H7 (cell line): ENCODE results near the gene ERC2. TPM values are rescaled to one million over a fixed set of nuclear protein-coding genes. Genes with fewer than 3 reads are reported as not detected.

Experiments used
- DNase-seq: peaks from one replicate; pipeline ENCODE4 v3.0.0; 2012
- H3K27me3 ChIP-seq: 2 replicates; pipeline ENCODE4 v1.6.0; 2011; ENCODE audit warnings: mild to moderate bottlenecking, low read length; ENCODE audit not compliant: control insufficient read depth, insufficient read depth
- H3K36me3 ChIP-seq: replicated peaks from 2 replicates; pipeline ENCODE4 v1.5.1; 2011; ENCODE audit warnings: low read length; ENCODE audit not compliant: control insufficient read depth, insufficient read depth
- H3K4me3 ChIP-seq: 2 replicates; pipeline ENCODE4 v1.5.1; 2011; ENCODE audit warnings: low read depth, mild to moderate bottlenecking, control low read depth, low read length, moderate library complexity; ENCODE audit not compliant: insufficient read depth
- total RNA-seq: library from RNA; depleted of rRNA; stranded (reverse); fragments of >200 nt; shearing (Covaris generic); gene quantifications from 2 replicates; pipeline ENCODE4 v1.2.3, GENCODE V29; 2014

The ERC2 gene
- total RNA-seq, 1 experiment from 2014 or later, result 2.4 TPM

DNA sequence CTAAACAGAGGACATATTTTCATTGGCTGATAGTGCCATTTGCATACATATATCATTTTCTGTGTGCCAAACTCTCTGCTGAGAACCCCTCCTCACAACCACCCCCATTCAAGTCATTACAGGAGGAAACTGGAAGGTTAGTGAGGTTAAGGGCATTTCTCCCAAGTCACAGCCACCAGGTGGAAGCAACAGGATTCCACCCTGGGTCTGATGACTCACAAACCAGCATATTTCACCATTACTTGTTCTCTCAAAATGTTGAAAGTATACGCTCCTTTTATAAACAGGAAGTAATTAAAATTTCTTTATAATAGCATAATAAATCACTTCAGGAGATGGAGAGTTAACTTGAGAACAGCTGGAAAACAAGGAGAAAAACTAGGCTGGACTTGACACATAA is 582.5 kb downstream of the ERC2 start:
- H3K36me3 ChIP-seq, result no peaks in the 10 kb centered on the region
- DNase-seq, result no peak
- H3K27me3 ChIP-seq, result no peaks in the 10 kb centered on the region
- H3K4me3 ChIP-seq, result no peak overlapping the region

DNA sequence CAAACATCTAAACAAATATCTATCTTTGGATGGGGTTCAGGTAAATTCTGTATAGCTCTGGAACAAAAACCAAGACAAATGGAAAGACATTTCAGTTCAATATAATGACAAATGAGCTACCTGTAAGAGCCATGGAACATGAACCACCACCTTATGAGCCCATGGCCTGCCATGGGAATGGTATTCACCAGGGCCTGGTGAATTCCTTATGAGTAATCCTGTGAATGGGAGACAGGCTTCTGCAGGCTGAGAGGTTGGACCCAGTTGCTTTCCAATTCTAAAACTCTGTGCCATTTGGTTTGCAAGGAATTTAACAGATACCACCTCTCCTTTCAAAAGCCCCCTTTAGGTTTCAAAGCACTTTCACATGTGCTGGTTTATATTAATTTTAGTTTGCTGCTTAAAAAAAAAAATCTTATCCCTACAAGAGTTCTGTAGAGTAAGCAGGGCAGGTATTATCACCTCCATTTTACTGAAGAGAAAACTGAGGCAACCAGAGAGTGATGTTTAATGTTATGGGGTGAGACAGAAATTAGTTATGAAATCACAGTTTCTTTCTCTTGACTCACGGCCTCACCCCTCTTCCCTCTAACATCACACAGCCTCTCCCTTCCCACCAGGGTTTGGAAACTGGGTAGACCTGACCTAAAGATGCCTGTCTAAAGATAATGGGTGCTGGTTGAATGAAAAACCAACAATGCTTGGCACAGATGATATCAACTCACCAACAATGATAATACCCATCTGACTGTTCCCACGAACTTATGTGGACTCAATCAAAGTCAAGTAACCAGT is 583.6 kb downstream of the ERC2 start:
- Histone ChIP-seq H3K36me3 (no peaks in the 10 kb centered on the region), H3K27me3 (no peaks in the 10 kb centered on the region)
- DNase-seq, result no peak

DNA sequence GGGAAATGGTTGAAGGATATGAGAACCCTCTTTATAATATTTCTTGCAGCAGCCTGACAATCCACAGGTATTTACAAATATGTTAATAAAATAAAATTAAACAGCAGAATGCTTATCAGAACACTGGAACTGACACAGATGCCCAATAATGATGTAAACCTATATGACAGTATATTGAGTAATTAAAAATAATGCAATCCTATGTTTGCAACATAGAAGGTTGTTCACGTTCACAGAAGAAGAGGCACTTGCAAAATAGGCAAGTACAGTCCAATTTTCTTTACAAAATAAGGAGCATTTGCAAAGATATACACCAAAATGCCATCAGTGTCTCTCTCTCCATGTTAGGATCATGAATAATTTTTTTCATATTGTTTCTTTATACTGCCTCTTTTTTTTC is 584.2 kb downstream of the ERC2 start:
- no peak overlapping the region for H3K4me3 ChIP-seq
- H3K36me3 ChIP-seq, result no peaks in the 10 kb centered on the region
- no peak for DNase-seq
- H3K27me3 ChIP-seq, result no peaks in the 10 kb centered on the region

More for the DNA sequence above, 583.6 kb downstream of the ERC2 start:
- H3K4me3 ChIP-seq, result no peak overlapping the region

DNA sequence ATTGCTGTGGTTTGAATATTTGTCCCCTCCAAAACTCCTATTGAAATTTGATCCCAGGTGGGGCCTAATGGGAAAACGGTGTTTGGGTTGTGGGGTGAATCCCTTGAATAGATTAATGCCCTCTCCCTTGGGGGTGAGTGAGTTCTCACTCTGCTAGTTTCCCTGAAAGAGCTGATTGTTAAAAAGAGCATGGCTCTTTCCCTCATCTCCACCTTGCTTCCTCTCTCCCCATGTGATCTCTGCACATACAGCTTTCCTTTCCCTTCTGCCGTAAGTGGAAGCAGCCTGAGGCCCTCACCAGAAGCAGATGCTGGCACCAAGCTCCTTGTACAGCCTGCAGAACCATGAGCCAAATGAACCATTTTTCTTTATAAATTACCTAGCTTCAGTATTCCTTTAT is 586.3 kb downstream of the ERC2 start:
- H3K36me3 ChIP-seq, result no peaks in the 10 kb centered on the region
- no peak overlapping the region for H3K4me3 ChIP-seq
- no peak for DNase-seq
- no peaks in the 10 kb centered on the region for H3K27me3 ChIP-seq

DNA sequence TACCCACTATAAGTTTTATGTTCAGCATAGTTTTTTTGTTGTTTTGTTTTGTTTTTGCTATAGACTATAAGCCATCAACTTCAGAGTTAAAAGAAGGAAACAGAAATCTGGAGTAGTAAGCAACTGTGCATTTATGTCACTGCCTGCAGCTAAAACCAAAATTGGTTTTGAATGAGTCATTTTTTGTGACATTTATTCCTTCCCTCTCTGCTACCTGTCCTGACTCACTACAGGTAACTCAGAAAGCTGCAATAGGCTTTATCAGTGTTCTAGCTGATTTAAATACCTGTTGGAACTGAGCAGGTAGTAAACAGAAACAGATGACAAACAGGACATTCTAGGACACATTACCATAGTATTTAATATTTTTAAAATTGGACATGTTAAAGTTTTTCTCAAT is 587.9 kb downstream of the ERC2 start:
- no peak for DNase-seq
- Histone ChIP-seq H3K4me3 (no peak overlapping the region), H3K27me3 (no peaks in the 10 kb centered on the region), H3K36me3 (no peaks in the 10 kb centered on the region)

DNA sequence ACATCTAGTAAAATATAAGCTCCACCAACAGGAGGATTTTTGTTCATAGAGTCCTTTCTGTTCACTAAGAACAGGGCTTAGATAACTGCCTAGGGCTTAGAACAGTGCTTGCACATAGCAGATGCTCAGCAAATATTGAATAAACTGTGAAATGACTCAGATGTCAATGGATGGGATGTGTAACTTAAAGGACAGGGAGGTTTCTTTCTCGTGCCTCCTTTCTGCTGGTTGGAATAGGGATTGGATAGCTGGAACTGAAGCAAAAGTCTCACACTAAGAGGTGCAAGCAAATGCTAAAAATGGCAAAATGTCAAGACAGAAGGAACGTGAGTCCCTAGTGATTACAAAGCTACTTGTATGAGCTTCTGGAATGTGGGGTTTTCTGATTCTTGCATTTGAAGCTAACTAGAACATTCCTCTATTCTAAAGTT is 588.4 kb downstream of the ERC2 start:
- no peaks in the 10 kb centered on the region for H3K27me3 ChIP-seq
- H3K36me3 ChIP-seq, result no peaks in the 10 kb centered on the region
- H3K4me3 ChIP-seq, result no peak overlapping the region
- no peak for DNase-seq

DNA sequence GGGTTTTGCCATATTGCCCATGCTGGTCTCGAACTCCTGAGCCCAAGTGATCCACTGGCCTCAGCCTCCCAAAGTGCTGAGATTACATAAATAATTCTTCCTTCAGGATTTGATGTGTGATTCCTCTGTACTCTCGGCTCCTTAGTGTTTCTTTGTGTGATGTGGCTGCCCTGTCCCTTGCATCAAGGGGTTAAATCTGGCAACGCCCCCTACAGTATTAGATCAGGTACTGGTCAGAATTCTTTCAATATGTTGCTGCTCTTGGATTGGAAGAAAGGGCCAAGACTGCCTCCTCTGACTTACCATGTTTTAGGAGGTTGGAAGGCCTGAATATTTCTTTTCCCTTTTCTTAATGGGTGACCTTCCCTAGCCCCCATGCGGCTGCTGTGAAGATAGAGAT is 590.6 kb downstream of the ERC2 start:
- Histone ChIP-seq H3K4me3 (no peak overlapping the region), H3K36me3 (no peaks in the 10 kb centered on the region), H3K27me3 (no peaks in the 10 kb centered on the region)
- no peak for DNase-seq

DNA sequence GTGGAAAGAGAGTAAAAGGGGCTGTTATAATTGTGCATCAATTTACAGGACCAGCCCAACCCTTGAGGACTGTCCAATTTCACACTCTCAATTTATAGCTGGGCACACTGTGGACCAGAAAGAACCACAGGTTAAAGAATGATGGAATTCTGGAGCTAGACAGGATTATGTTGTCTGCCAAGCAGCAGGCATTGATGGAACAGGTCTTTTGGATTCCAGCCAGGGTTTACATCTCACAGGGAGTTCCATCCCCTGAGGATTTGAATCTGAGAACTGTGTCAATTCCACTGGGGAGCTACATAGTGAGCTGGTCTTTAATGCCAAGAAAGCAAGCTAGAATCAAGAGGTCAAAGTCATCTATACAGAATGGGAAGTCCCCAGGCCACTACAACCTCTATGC is 591.7 kb downstream of the ERC2 start:
- no peaks in the 10 kb centered on the region for H3K36me3 ChIP-seq
- no peaks in the 10 kb centered on the region for H3K27me3 ChIP-seq
- no peak overlapping the region for H3K4me3 ChIP-seq
- no peak for DNase-seq

DNA sequence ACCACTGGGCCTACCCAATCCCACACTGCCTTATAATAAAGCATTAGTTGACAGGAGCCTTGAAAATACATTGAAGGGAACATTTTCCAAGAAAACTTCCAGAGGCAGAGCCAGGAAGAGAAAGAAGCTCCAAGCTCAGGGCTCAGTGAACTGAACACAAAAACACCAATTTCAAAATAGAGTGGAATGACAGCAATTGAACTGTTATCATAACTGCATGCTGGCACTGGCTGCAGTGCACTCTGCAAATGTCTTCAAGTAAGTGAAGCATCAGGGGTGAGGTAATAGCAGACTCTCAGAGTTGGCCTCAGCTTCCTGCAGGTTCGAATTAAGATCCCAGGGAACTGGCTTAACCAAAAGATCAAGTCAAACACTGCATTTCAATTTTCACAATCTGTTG is 593.2 kb downstream of the ERC2 start:
- Histone ChIP-seq H3K36me3 (no peaks in the 10 kb centered on the region), H3K27me3 (no peaks in the 10 kb centered on the region), H3K4me3 (no peak overlapping the region)
- no peak for DNase-seq

DNA sequence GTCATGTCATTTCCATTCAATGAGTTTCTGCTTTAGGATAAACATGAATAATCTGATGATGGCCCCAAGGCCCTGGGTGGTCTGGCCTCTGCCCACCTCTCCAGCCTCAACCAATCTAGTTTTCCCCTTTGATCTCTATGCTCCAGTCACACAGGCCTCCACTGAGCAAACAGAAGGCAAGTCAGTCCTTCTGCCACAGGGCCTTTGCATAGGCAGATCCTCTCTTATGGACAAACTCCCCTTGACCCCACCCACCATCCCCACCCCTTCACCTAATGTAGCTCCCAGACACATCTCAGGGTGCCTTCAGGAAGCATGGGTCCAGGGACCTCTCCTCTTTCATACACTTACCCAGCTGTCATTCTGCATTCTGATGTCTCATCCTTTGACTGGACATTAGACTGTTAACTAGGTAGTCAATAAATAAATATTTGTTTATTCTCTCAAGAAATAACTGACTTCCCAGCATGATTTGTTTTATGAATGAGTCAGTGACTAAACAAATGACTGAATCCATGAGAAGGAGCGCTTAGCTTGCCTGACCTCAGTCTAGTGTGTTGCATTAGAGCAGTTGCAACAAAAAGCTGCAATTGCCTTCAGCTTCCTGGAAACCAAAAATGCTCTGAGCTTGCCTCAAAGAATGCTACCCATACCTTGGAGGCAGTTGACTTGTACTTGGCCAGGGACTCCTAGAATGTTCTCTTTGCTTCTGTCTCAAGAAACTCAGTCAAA is 594.6 kb downstream of the ERC2 start:
- no peak for DNase-seq
- Histone ChIP-seq H3K27me3 (no peaks in the 10 kb centered on the region), H3K4me3 (no peak overlapping the region), H3K36me3 (no peaks in the 10 kb centered on the region)

DNA sequence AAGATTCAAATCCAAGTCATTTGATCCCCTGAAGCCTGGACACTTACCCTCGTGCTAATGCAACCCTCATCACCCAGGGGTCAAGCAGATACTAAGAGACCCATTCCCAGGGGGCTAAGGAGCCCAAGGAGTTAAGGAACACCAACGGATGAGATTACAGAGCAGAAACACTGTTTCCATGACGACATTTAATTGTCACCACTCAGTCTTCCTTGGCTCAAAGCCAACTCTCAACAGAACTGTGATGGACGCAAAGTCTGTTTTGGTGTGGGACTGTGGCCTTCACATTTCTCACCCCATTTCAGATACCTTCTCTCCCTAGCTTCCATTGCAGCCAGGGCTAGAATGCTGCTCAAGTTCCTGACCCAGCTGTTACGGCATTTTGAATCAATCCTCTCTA is 597.7 kb downstream of the ERC2 start:
- no peak overlapping the region for H3K4me3 ChIP-seq
- no peak for DNase-seq

DNA sequence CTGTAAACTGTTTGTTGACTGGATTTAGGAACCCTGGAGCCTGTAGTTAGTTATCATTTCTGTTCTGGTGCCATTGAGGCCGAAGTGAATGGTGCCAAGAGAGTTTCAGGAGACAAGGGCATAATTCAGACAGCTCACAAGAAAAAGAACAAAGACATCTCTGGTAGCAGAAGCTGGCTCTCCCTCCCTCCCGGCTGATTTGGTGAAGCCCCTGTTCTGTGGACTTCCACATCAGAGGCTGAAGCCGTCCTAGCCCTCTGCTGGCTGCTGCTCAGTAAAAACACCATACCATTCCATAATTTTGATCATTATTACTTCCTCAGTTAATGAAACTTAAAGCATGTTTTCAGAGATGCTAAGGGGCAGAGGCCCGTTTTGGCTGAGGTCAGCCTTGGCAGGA is 599.9 kb downstream of the ERC2 start:
- H3K36me3 ChIP-seq, result no peaks in the 10 kb centered on the region
- no peak for DNase-seq
- H3K4me3 ChIP-seq, result no peak overlapping the region
- H3K27me3 ChIP-seq, result no peaks in the 10 kb centered on the region

More for the DNA sequence above, 597.7 kb downstream of the ERC2 start:
- no peaks in the 10 kb centered on the region for H3K27me3 ChIP-seq
- H3K36me3 ChIP-seq, result no peaks in the 10 kb centered on the region

DNA sequence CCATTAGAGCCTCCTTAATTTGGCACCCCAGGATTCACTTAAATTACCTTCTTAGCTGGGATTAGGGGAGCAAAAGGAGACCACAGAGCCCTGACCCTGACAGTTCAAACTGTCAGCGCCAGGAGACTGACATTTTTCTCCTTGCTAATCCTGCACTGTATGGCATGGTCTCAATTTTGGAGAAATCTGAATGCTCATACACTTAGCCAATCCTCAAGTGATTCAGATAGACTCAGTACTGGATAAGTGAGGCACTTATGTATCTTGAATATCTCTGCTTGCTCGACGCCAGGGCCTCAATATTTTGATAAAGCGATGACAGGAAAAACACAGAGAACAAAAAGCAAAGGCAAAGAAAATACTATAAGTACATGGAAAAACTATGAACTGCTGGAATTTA is 605.2 kb downstream of the ERC2 start:
- no peak for DNase-seq
- no peaks in the 10 kb centered on the region for H3K36me3 ChIP-seq
- H3K27me3 ChIP-seq, result no peaks in the 10 kb centered on the region
- H3K4me3 ChIP-seq, result no peak overlapping the region

DNA sequence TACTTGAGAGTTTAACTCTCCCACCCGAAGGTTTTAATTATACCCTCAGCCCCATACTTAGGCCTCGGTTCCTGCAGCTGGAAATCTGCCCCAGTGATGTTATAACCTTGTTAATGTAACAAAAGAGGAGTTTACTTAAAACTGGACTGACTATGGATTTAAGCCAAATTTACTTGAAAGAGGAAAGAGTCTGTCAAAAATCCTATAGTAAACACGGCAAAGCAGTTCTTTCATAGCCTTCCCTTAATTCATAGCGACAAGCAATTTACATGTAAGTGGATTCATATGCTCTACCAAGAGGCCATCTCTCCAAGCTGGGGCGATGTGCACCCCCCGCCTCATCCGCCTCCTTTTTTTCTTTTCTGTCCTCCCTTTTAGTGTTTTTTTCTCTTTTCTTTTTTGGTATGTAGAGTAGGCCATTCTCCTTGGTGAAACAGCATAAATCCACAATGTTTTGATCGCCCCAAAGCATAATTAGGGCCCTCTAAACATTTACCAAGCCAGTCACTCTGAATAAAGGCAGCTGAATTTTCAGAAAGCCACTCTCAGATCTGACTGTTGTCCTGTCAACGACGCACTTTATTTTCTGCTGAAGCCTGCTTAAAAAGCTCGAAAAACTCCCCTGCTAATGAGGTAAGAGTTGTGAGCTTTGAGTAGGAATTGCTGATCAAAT is 608.1 kb downstream of the ERC2 start:
- DNase-seq, result no peak
- Histone ChIP-seq H3K36me3 (no peaks in the 10 kb centered on the region), H3K4me3 (no peak overlapping the region), H3K27me3 (no peaks in the 10 kb centered on the region)

DNA sequence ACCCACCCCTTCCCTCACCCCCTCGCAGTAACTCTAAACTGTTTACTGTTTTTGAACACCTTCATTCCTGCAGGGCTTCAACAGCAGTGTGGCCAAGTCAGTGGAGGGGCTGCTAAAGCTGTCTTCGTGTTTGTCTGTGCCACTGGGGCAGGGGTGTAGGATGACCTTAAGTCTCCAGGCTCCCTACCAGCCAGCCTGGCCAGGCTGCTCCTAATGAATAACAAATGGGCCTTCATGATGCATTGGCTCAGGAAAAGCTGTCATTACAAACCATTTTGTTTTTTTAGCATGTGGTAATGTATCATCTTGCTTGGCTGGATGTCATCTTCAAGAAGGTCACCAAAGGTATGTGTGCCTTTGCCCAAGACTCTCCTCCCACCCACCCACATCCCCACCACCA is 609.0 kb downstream of the ERC2 start:
- H3K4me3 ChIP-seq, result no peak overlapping the region
- H3K36me3 ChIP-seq, result no peaks in the 10 kb centered on the region
- no peaks in the 10 kb centered on the region for H3K27me3 ChIP-seq
- no peak for DNase-seq
